Astrocyte (in vitro differentiated cells and primary cell): ENCODE measurements around the gene PTK6.
"Not testable (repeated sequence)": the region's sequence is repeated elsewhere in the genome, so short reads cannot be mapped to it uniquely, and the experiment has no call there.

ENCODE experiments used
- CTCF ChIP-seq: IDR thresholded peaks from 2 replicates; pipeline ENCODE4 v1.5.1; 2011; ENCODE audit warnings: low read depth, mild to moderate bottlenecking, inconsistent platforms, low read length, moderate library complexity; ENCODE audit not compliant: insufficient read depth
- EZH2 ChIP-seq: IDR thresholded peaks from 2 replicates; pipeline ENCODE4 v1.6.1; 2012; ENCODE audit warnings: mild to moderate bottlenecking, low read length, inconsistent platforms; ENCODE audit not compliant: insufficient read depth

DNA sequence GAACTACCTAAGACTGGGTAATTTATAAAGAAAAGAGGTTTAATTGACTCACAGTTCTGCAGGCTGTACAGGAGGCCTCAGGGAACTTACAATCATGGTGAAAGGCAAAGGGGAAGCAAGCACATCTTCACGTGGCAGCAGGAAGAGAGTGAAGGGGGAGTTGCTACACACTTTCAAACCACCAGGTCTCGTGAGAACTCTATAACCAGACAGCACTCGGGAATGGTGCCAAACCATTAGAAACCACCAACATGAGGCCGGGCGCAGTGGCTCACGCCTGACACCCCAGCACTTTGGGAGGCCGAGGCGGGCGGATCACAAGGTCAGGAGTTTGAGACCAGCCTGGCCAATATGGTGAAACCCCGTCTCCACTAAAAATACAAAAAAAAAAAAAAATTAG, 22.7 kb downstream of the PTK6 start:
- not testable (repeated sequence) for TF ChIP-seq CTCF, EZH2
